H1 (cell line): ENCODE measurements around the gene SLFN12. TPM values are rescaled to one million over a fixed set of nuclear protein-coding genes. Genes with fewer than 3 reads are reported as not detected.

ENCODE experiments used
- CTCF ChIA-PET: fragments of 300-600 bp; sonication (Branson Sonifier 250); formaldehyde crosslinking; loops from one replicate; lab custom pipeline; 2021; ENCODE audit not compliant: partially characterized antibody; lab: Charles Lee
- POLR2A ChIA-PET: fragments of 300-600 bp; sonication (Branson Sonifier 250); formaldehyde crosslinking; loops from one replicate; lab custom pipeline; 2021; ENCODE audit warnings: inconsistent platforms; ENCODE audit not compliant: partially characterized antibody; lab: Charles Lee
- DNase-seq, 2 experiments: peaks; one replicate each; pipeline versions ENCODE4 v3.0.0 to v3.0.0-alpha.2; 2010 to 2022; ENCODE audit warnings: low spot score in 2 of 2, low read depth in 1 of 2, mixed read lengths in 1 of 2
- FAIRE-seq: peaks from 2 replicates; lab custom pipeline; 2011; peaks lifted over from hg19 to GRCh38; lab: Jason Lieb, UNC
- H2AFZ ChIP-seq: 2 replicates; pipeline ENCODE4 v1.8.1; 2012; ENCODE audit warnings: low read length, inconsistent platforms
- H2AK5ac ChIP-seq: 2 replicates; pipeline ENCODE4 v1.6.1; 2013; ENCODE audit warnings: low read depth, low read length
- H2BK120ac ChIP-seq: replicated peaks from 2 replicates; pipeline ENCODE3; 2013; ENCODE audit warnings: low read depth, low read length, inconsistent platforms
- H2BK12ac ChIP-seq: 2 replicates; pipeline ENCODE4 v1.6.1; 2013; ENCODE audit warnings: low read depth, low read length
- H2BK15ac ChIP-seq: 2 replicates; pipeline ENCODE4 v1.6.1; 2013; ENCODE audit warnings: low read length
- H2BK20ac ChIP-seq: 2 replicates; pipeline ENCODE4 v1.6.1; 2013; ENCODE audit warnings: low read length
- H2BK5ac ChIP-seq: 2 replicates; pipeline ENCODE4 v1.6.1; 2013; ENCODE audit warnings: low read depth, low read length
- H3K14ac ChIP-seq: 2 replicates; pipeline ENCODE4 v1.6.1; 2013; ENCODE audit warnings: inconsistent platforms; ENCODE audit not compliant: insufficient read length
- H3K18ac ChIP-seq: 2 replicates; pipeline ENCODE4 v1.6.1; 2013; ENCODE audit warnings: low read length; ENCODE audit errors: extremely low read depth
- H3K23ac ChIP-seq: 2 replicates; pipeline ENCODE4 v1.6.1; 2013; ENCODE audit warnings: inconsistent platforms; ENCODE audit not compliant: insufficient read length
- H3K23me2 ChIP-seq: 2 replicates; pipeline ENCODE4 v1.6.1; 2013; ENCODE audit warnings: low read depth, low read length
- H3K27ac ChIP-seq: 2 replicates; pipeline ENCODE4 v1.6.1; 2011; ENCODE audit warnings: low read depth, low read length, inconsistent platforms
- H3K27me3 ChIP-seq, 4 experiments: replicated peaks in 1 of 4; 1 replicate in 1 of 4; 2 replicates in 3 of 4; pipeline versions ENCODE4 v1.6.1 to v1.8.1; 2011 to 2013; ENCODE audit warnings: low read length in 3 of 4, mild to moderate bottlenecking in 3 of 4, inconsistent platforms in 2 of 4, mixed read lengths in 2 of 4, moderate library complexity in 1 of 4; ENCODE audit not compliant: control insufficient read depth in 3 of 4, insufficient read depth in 3 of 4; ENCODE audit errors: extremely low read depth in 1 of 4
- H3K36me3 ChIP-seq, 4 experiments: 2 replicates each; pipeline versions ENCODE4 v1.6.1 to v1.8.1; 2011 to 2013; ENCODE audit warnings: mild to moderate bottlenecking in 4 of 4, low read length in 3 of 4, moderate library complexity in 2 of 4, control low read depth in 1 of 4, inconsistent platforms in 1 of 4; ENCODE audit not compliant: insufficient read depth in 4 of 4, control insufficient read depth in 2 of 4
- H3K4ac ChIP-seq: replicated peaks from 2 replicates; pipeline ENCODE3; 2013; ENCODE audit warnings: low read length, low read depth, mixed read lengths, inconsistent platforms; ENCODE audit not compliant: insufficient read length
- H3K4me1 ChIP-seq, 4 experiments: replicated peaks in 1 of 4; 1 replicate in 1 of 4; 2 replicates in 3 of 4; pipeline versions ENCODE4 v1.6.1 to v1.8.1; 2011 to 2013; ENCODE audit warnings: low read length in 3 of 4, inconsistent platforms in 2 of 4, mixed read lengths in 1 of 4; ENCODE audit not compliant: insufficient read depth in 4 of 4, control insufficient read depth in 3 of 4
- H3K4me2 ChIP-seq, 2 experiments: 2 replicates each; pipeline versions ENCODE4 v1.6.1 to v1.8.1; 2011 to 2013; ENCODE audit warnings: low read depth in 2 of 2, low read length in 2 of 2, control low read depth in 1 of 2, inconsistent platforms in 1 of 2, mild to moderate bottlenecking in 1 of 2; ENCODE audit not compliant: insufficient read depth in 1 of 2
- H3K4me3 ChIP-seq, 4 experiments: fragments of 200-600, 300-600 bp in 1 of 4; sonication (generic), shearing (Covaris generic), sonication (Bioruptor Twin) in 1 of 4; 2 replicates each; pipeline versions ENCODE4 v1.5.1 to v1.8.1; 2011 to 2016; ENCODE audit warnings: low read length in 4 of 4, low read depth in 3 of 4, control low read depth in 2 of 4, inconsistent platforms in 2 of 4, mild to moderate bottlenecking in 2 of 4, mixed read lengths in 1 of 4, moderate library complexity in 1 of 4; ENCODE audit not compliant: insufficient read depth in 2 of 4; ENCODE audit errors: extremely low read depth in 1 of 4
- H3K56ac ChIP-seq: replicated peaks from 2 replicates; pipeline ENCODE3; 2013; ENCODE audit warnings: low read depth, mild to moderate bottlenecking, mixed read lengths, low read length, inconsistent platforms; ENCODE audit not compliant: insufficient read length
- H3K79me1 ChIP-seq: 2 replicates; pipeline ENCODE4 v1.6.1; 2013; ENCODE audit warnings: low read depth, low read length, control low read depth
- H3K79me2 ChIP-seq, 2 experiments: 2 replicates each; pipeline versions ENCODE4 v1.6.1 to v1.8.1; 2012 to 2013; ENCODE audit warnings: low read length in 2 of 2, mild to moderate bottlenecking in 2 of 2, inconsistent platforms in 1 of 2; ENCODE audit not compliant: insufficient read depth in 2 of 2, control insufficient read depth in 1 of 2
- H3K9ac ChIP-seq, 4 experiments: replicated peaks in 1 of 4; 1 replicate in 1 of 4; 2 replicates in 3 of 4; pipeline versions ENCODE4 v1.6.1 to v1.8.1; 2011 to 2013; ENCODE audit warnings: low read depth in 3 of 4, low read length in 3 of 4, control low read depth in 2 of 4, mild to moderate bottlenecking in 2 of 4, moderate library complexity in 2 of 4, inconsistent platforms in 1 of 4; ENCODE audit errors: extremely low read depth in 1 of 4
- H3K9me3 ChIP-seq, 2 experiments: 2 replicates each; pipeline versions ENCODE4 v1.6.1 to v1.8.1; 2012 to 2013; ENCODE audit warnings: mild to moderate bottlenecking in 2 of 2, moderate library complexity in 2 of 2, control low read depth in 1 of 2, inconsistent platforms in 1 of 2, low read depth in 1 of 2, low read length in 1 of 2, mixed read lengths in 1 of 2; ENCODE audit not compliant: insufficient read depth in 2 of 2
- H4K20me1 ChIP-seq, 2 experiments: replicated peaks in 1 of 2; 2 replicates each; pipeline versions ENCODE3 to v1.8.1; 2011 to 2013; ENCODE audit warnings: inconsistent platforms in 2 of 2, low read length in 2 of 2, mild to moderate bottlenecking in 1 of 2; ENCODE audit not compliant: insufficient read depth in 2 of 2, control insufficient read depth in 1 of 2
- H4K5ac ChIP-seq: 2 replicates; pipeline ENCODE4 v1.6.1; 2013; ENCODE audit warnings: low read length, low read depth, mixed read lengths, inconsistent platforms; ENCODE audit not compliant: insufficient read length
- H4K8ac ChIP-seq: 2 replicates; pipeline ENCODE4 v1.8.0; 2013; ENCODE audit warnings: mild to moderate bottlenecking, moderate library complexity, low read length, inconsistent platforms; ENCODE audit not compliant: insufficient read depth; ENCODE audit errors: extremely low read depth
- H4K91ac ChIP-seq: replicated peaks from 2 replicates; pipeline ENCODE3; 2013; ENCODE audit warnings: low read length, mixed read lengths, inconsistent platforms; ENCODE audit not compliant: insufficient read length
- CBX8 ChIP-seq: fragments of 300-800, 300-1000 bp; sonication (generic); IDR thresholded peaks from 2 replicates; pipeline ENCODE4 v1.7.1; 2016; ENCODE audit warnings: low read depth, low read length, borderline replicate concordance
- HDAC2 ChIP-seq, 2 experiments: fragments of 300-600 bp in 1 of 2; sonication (generic) in 1 of 2; IDR thresholded peaks; 2 replicates each; pipeline ENCODE4 v1.6.1; 2011 to 2012; ENCODE audit warnings: low read depth in 2 of 2, low read length in 2 of 2, mild to moderate bottlenecking in 2 of 2, moderate library complexity in 2 of 2, borderline replicate concordance in 1 of 2, inconsistent platforms in 1 of 2
- JUN ChIP-seq: IDR thresholded peaks from 2 replicates; pipeline ENCODE4 v1.6.1; 2011; ENCODE audit warnings: low read depth, mild to moderate bottlenecking, improper control_type of control experiment, low read length
- POLR2A ChIP-seq, 2 experiments: IDR thresholded peaks; 1 replicate in 1 of 2; 2 replicates in 1 of 2; pipeline ENCODE4 v1.6.1; 2011; ENCODE audit warnings: low read depth in 2 of 2, low read length in 2 of 2, mild to moderate bottlenecking in 2 of 2; ENCODE audit errors: control extremely low read depth in 1 of 2
- RXRA ChIP-seq: IDR thresholded peaks from 2 replicates; pipeline ENCODE4 v1.6.1; 2011; ENCODE audit warnings: low read depth, mild to moderate bottlenecking, low read length, moderate library complexity; ENCODE audit not compliant: insufficient read depth
- SIX5 ChIP-seq: IDR thresholded peaks from 2 replicates; pipeline ENCODE4 v1.6.1; 2011; ENCODE audit warnings: mild to moderate bottlenecking, low read depth, low read length
- YY1 ChIP-seq: IDR thresholded peaks from 2 replicates; pipeline ENCODE4 v1.6.1; 2011; ENCODE audit warnings: low read depth, mild to moderate bottlenecking, low read length
- ZNF274 ChIP-seq: IDR thresholded peaks from 2 replicates; pipeline ENCODE4 v1.7.0; 2012; ENCODE audit warnings: low read length, borderline replicate concordance; ENCODE audit errors: extremely low read depth
- WGBS, 2 experiments: shearing (Covaris generic) in 1 of 2; methylation state at CpG; one replicate each; pipeline versions ENCODE4 v1.1.6 to v1.1.7; 2013 to 2015; ENCODE audit warnings: low lambda C conversion rate in 2 of 2, mixed read lengths in 2 of 2, inconsistent platforms in 1 of 2, low coverage in 1 of 2, missing lambda C conversion rate in 1 of 2; ENCODE audit not compliant: insufficient replicate concordance in 2 of 2, insufficient coverage in 1 of 2, insufficient read length in 1 of 2; ENCODE audit errors: extremely low coverage in 1 of 2, missing lambda C conversion rate in 1 of 2; 5-methylcytosine and 5-hydroxymethylcytosine counted together
- polyA plus RNA-seq, 7 experiments: library from polyadenylated mRNA; depleted of rRNA in 3 of 7; stranded (reverse) in 5 of 7; unstranded in 2 of 7; fragments of >200 nt in 5 of 7; fragments of 200-250 nt in 2 of 7; gene quantifications; 1 replicate in 5 of 7; 2 replicates in 1 of 7; 4 replicates in 1 of 7; pipeline versions ENCODE4 v1.2.1 to v1.2.3, GENCODE V29; 2011 to 2013; ENCODE audit warnings: missing spikeins in 2 of 7, mixed read lengths in 2 of 7
- total RNA-seq: library from RNA; stranded (reverse); fragmentation: NEBNext Ultra II Directional; extraction: Animal tissue kit (Norgen Biotek cat#: 25700); gene quantifications from 2 replicates; pipeline ENCODE4 v1.2.1, GENCODE V29; 2021

The SLFN12 gene
- total and polyA plus RNA-seq, 2 of the 8 experiments (the other 6 are each of a cell fraction or from before 2014, with no cell fraction given): 1.6 to 10.7 TPM

GRCh38 chr17:35414247-35414646 lies 18.1 kb downstream of the SLFN12 start:
- ChIA-PET POLR2A (no interaction called here), CTCF (interaction anchor here (1.3 kb wide), 1 partner anchor 14 kb away, joined by 4 read pairs; no protein-coding TSS in a partner anchor)
- no peak overlapping the region for H3K4me3 ChIP-seq
- no peak overlapping the region for H4K8ac ChIP-seq
- no peak overlapping the region for H3K4ac ChIP-seq
- TF ChIP-seq YY1 (no peak), RXRA (no peak), HDAC2 (IDR thresholded peaks at IDR 0.05; ENCODE audit: borderline replicate concordance in 1 of 2, low read depth in 2 of 2, low read length in 2 of 2) (no peak), POLR2A (IDR thresholded peaks at IDR 0.05; ENCODE audit: control extremely low read depth in 1 of 2, low read depth in 2 of 2, low read length in 2 of 2) (no peak), CBX8 (no peak), SIX5 (no peak), JUN (no peak), ZNF274 (no peak)
- H2BK5ac ChIP-seq: no peak overlapping the region
- H3K79me2 ChIP-seq: no peaks in the 10 kb centered on the region
- H3K18ac ChIP-seq: no peak overlapping the region
- FAIRE-seq: no peak
- H4K91ac ChIP-seq: no peak overlapping the region
- no peaks in the 10 kb centered on the region; a peak in 1 of 8 replicates for H3K36me3 ChIP-seq
- no peak overlapping the region for H2AK5ac ChIP-seq
- H3K27ac ChIP-seq: no peak overlapping the region
- H2AFZ ChIP-seq: no peak overlapping the region
- H3K4me1 ChIP-seq: no peaks in the 10 kb centered on the region
- H4K5ac ChIP-seq: no peak overlapping the region
- H3K9ac ChIP-seq: no peak overlapping the region
- no peaks in the 10 kb centered on the region for H4K20me1 ChIP-seq
- H3K79me1 ChIP-seq: no peaks in the 10 kb centered on the region
- DNase-seq: no peak
- no peak overlapping the region for H2BK15ac ChIP-seq
- H3K27me3 ChIP-seq: no peaks in the 10 kb centered on the region
- no peak overlapping the region for H2BK20ac ChIP-seq
- H2BK120ac ChIP-seq: no peak overlapping the region
- H3K9me3 ChIP-seq: no peaks in the 10 kb centered on the region
- H3K14ac ChIP-seq: no peak overlapping the region
- H2BK12ac ChIP-seq: no peak overlapping the region
- H3K23ac ChIP-seq: no peak overlapping the region
- 100% methylated on average over 1 of the region's 1 CpG; no CpG with 5 or more reads in 1 of the 2 experiments for WGBS, 2 experiments
- no peaks in the 10 kb centered on the region for H3K23me2 ChIP-seq
- H3K56ac ChIP-seq: no peak overlapping the region
- H3K4me2 ChIP-seq: no peak overlapping the region
